ENCODE data around the gene PTPN3. TPM values are rescaled to one million over a fixed set of nuclear protein-coding genes. Genes with fewer than 3 reads are reported as not detected.

PTPN3 gene
- total RNA-seq, 1 donor from 2014 or later, result 11.0 TPM

- ATAC-seq, result no peak
These were observed 76.8 kb downstream of the PTPN3 start for GRCh38 chr9:109421026-109421970.

- no peak for ATAC-seq
These were observed 78.6 kb downstream of the PTPN3 start for GRCh38 chr9:109419531-109419930.

- no peak for ATAC-seq
These were observed 79.3 kb downstream of the PTPN3 start for GRCh38 chr9:109418827-109419226.

- ATAC-seq, result no peak
These were observed 80.2 kb downstream of the PTPN3 start for GRCh38 chr9:109417585-109418544.

GRCh38 chr9:109417054-109417453 is 81.1 kb downstream of the PTPN3 start:
- ATAC-seq, result no peak

- no peak for ATAC-seq
These were observed 81.9 kb downstream of the PTPN3 start for GRCh38 chr9:109416135-109416706.

- ATAC-seq, result no peak
These were observed 83.9 kb downstream of the PTPN3 start for GRCh38 chr9:109414125-109414785.

- ATAC-seq, result no peak
These were observed 86.2 kb downstream of the PTPN3 start for GRCh38 chr9:109411798-109412352.

- ATAC-seq, result no peak
These were observed 86.9 kb downstream of the PTPN3 start for GRCh38 chr9:109411069-109411761.

GRCh38 chr9:109409773-109410397 is 88.2 kb downstream of the PTPN3 start:
- ATAC-seq, result no peak

- ATAC-seq, result no peak
These were observed 89.2 kb downstream of the PTPN3 start for GRCh38 chr9:109408759-109409462.

- no peak for ATAC-seq
These were observed 94.3 kb downstream of the PTPN3 start for GRCh38 chr9:109403766-109404320.

- no peak for ATAC-seq
These were observed 95.0 kb downstream of the PTPN3 start for GRCh38 chr9:109403116-109403515.

GRCh38 chr9:109401990-109402318 is 96.2 kb downstream of the PTPN3 start:
- ATAC-seq, result peak; percentile 34

- ATAC-seq, result peak; percentile 50
These were observed 96.7 kb downstream of the PTPN3 start for GRCh38 chr9:109401169-109401989.

GRCh38 chr9:109399258-109399767 is 98.8 kb downstream of the PTPN3 start:
- ATAC-seq, result no peak

- ATAC-seq, result no peak
These were observed 106.9 kb downstream of the PTPN3 start for GRCh38 chr9:109391176-109391575.

- ATAC-seq, result no peak
These were observed 110.3 kb downstream of the PTPN3 start for GRCh38 chr9:109387856-109388255.

GRCh38 chr9:109387206-109387605 is 110.9 kb downstream of the PTPN3 start:
- ATAC-seq, result no peak
